Measurements from ENCODE around the gene EIF4E1B. TPM values are rescaled to one million over a fixed set of nuclear protein-coding genes. Genes with fewer than 3 reads are reported as not detected.
A peak's percentile ranks its signal among the peaks of the same experiment; 100 is the strongest.

The EIF4E1B gene
- total RNA-seq, 1 experiment from 2014 or later: not detected

- no peak for DNase-seq (ENCODE audit: low read depth)
Measured at GRCh38 chr5:176663566-176663965, 33.1 kb downstream of the EIF4E1B start.

GRCh38 chr5:176664479-176664878 lies 34.0 kb downstream of the EIF4E1B start:
- no peak for DNase-seq (ENCODE audit: low read depth)

GRCh38 chr5:176664886-176665285 lies 34.4 kb downstream of the EIF4E1B start:
- DNase-seq (ENCODE audit: low read depth): no peak

- DNase-seq (ENCODE audit: low read depth): no peak
Measured at GRCh38 chr5:176665517-176665916, 35.0 kb downstream of the EIF4E1B start.

GRCh38 chr5:176667637-176668036 lies 37.2 kb downstream of the EIF4E1B start:
- no peak for DNase-seq (ENCODE audit: low read depth)

GRCh38 chr5:176670449-176670848 lies 40.0 kb downstream of the EIF4E1B start:
- no peak for DNase-seq (ENCODE audit: low read depth)

- DNase-seq (ENCODE audit: low read depth): no peak
Measured at GRCh38 chr5:176671399-176671798, 40.9 kb downstream of the EIF4E1B start.

GRCh38 chr5:176671890-176672747 lies 41.6 kb downstream of the EIF4E1B start:
- DNase-seq (ENCODE audit: low read depth): no peak

GRCh38 chr5:176673651-176674583 lies 43.4 kb downstream of the EIF4E1B start:
- DNase-seq (ENCODE audit: low read depth): no peak

GRCh38 chr5:176674799-176675198 lies 44.3 kb downstream of the EIF4E1B start:
- DNase-seq (ENCODE audit: low read depth): no peak

- peak; percentile 28 for DNase-seq (ENCODE audit: low read depth)
Measured at GRCh38 chr5:176675676-176676360, 45.3 kb downstream of the EIF4E1B start.

- peak; percentile 84 for DNase-seq (ENCODE audit: low read depth)
Measured at GRCh38 chr5:176676361-176676824, 45.9 kb downstream of the EIF4E1B start.

- no peak for DNase-seq (ENCODE audit: low read depth)
Measured at GRCh38 chr5:176677209-176677939, 46.9 kb downstream of the EIF4E1B start.

- no peak for DNase-seq (ENCODE audit: low read depth)
Measured at GRCh38 chr5:176678584-176678983, 48.1 kb downstream of the EIF4E1B start.

- no peak for DNase-seq (ENCODE audit: low read depth)
Measured at GRCh38 chr5:176679365-176680225, 49.1 kb downstream of the EIF4E1B start.

GRCh38 chr5:176680226-176680563 lies 49.7 kb downstream of the EIF4E1B start:
- DNase-seq (ENCODE audit: low read depth): no peak

GRCh38 chr5:176682016-176682531 lies 51.6 kb downstream of the EIF4E1B start:
- DNase-seq (ENCODE audit: low read depth): no peak

GRCh38 chr5:176685010-176685409 lies 54.5 kb downstream of the EIF4E1B start:
- no peak for DNase-seq (ENCODE audit: low read depth)

- no peak for DNase-seq (ENCODE audit: low read depth)
Measured at GRCh38 chr5:176687247-176687646, 56.8 kb downstream of the EIF4E1B start.

- DNase-seq (ENCODE audit: low read depth): no peak
Measured at GRCh38 chr5:176687881-176688280, 57.4 kb downstream of the EIF4E1B start.

Measured in RPMI7951 (cell line).